CD4-positive, CD25-positive, alpha-beta regulatory T cell (primary cell): ENCODE measurements around the gene ZCCHC4. TPM values are rescaled to one million over a fixed set of nuclear protein-coding genes. Genes with fewer than 3 reads are reported as not detected.

Experiments
- ATAC-seq, 2 donors: fragments of 150-1000 bp; cut with Tn5 transposase; one replicate each; pipeline ENCODE4 v1.10.0; 2021; ENCODE audit warnings: low read depth in 2 of 2, moderate number of reproducible peaks in 2 of 2, moderate library complexity in 1 of 2
- DNase-seq, 3 donors: peaks; one replicate each; pipeline versions ENCODE4 v3.0.0 to v3.0.0-alpha.2; 2012 to 2022; ENCODE audit warnings: mixed read lengths in 1 of 3
- H3K27ac ChIP-seq: one replicate; pipeline ENCODE4 v1.7.0; 2013; ENCODE audit warnings: mild to moderate bottlenecking, low read length; ENCODE audit not compliant: insufficient read depth, poor library complexity, severe bottlenecking
- H3K27me3 ChIP-seq: one replicate; pipeline ENCODE4 v1.7.0; 2013; ENCODE audit warnings: low read length; ENCODE audit not compliant: control insufficient read depth, insufficient read depth
- H3K36me3 ChIP-seq: one replicate; pipeline ENCODE4 v1.7.0; 2013; ENCODE audit warnings: mild to moderate bottlenecking, low read length, moderate library complexity; ENCODE audit not compliant: control insufficient read depth, insufficient read depth
- H3K4me1 ChIP-seq: 2 replicates; pipeline ENCODE4 v1.7.0; 2013; ENCODE audit warnings: mild to moderate bottlenecking, low read length; ENCODE audit not compliant: insufficient read depth, control insufficient read depth, poor library complexity, severe bottlenecking
- H3K4me3 ChIP-seq: one replicate; pipeline ENCODE4 v1.7.0; 2013; ENCODE audit warnings: low read depth, mild to moderate bottlenecking, low read length, moderate library complexity
- H3K9me3 ChIP-seq, 2 experiments: 1 replicate in 1 of 2; 2 replicates in 1 of 2; pipeline ENCODE4 v1.7.0; 2013; ENCODE audit warnings: low read length in 2 of 2, mild to moderate bottlenecking in 1 of 2, moderate library complexity in 1 of 2; ENCODE audit not compliant: control insufficient read depth in 2 of 2
- H3K27ac Mint-ChIP-seq, 3 donors: one replicate each; pipeline ENCODE4 v1.8.0; 2020 to 2022; ENCODE audit warnings: mild to moderate bottlenecking in 3 of 3, mixed read lengths in 3 of 3, moderate library complexity in 2 of 3
- H3K27me3 Mint-ChIP-seq: one replicate; pipeline ENCODE4 v1.8.0; 2022; ENCODE audit warnings: mild to moderate bottlenecking, mixed read lengths
- H3K36me3 Mint-ChIP-seq: one replicate; pipeline ENCODE4 v1.8.0; 2020; ENCODE audit warnings: mixed read lengths
- H3K4me1 Mint-ChIP-seq, 4 donors: one replicate each; pipeline ENCODE4 v1.8.0; 2020 to 2022; ENCODE audit warnings: mixed read lengths in 4 of 4, mild to moderate bottlenecking in 1 of 4
- H3K4me3 Mint-ChIP-seq, 4 donors: one replicate each; pipeline ENCODE4 v1.8.0; 2020 to 2022; ENCODE audit warnings: mild to moderate bottlenecking in 4 of 4, mixed read lengths in 4 of 4, moderate library complexity in 3 of 4
- H3K9me3 Mint-ChIP-seq, 7 donors: one replicate each; pipeline ENCODE4 v1.8.0; 2020 to 2022; ENCODE audit warnings: mixed read lengths in 7 of 7, mild to moderate bottlenecking in 3 of 7, moderate library complexity in 2 of 7
- polyA plus RNA-seq, 4 donors: library from polyadenylated mRNA; unstranded; fragments of 300-500 nt; fragmentation: Illumina TruSeq; gene quantifications; one replicate each; pipeline ENCODE4 v1.2.3, GENCODE V29; 2021
- total RNA-seq: library from RNA; stranded (reverse); gene quantifications from one replicate; pipeline ENCODE4 v1.2.3, GENCODE V29; 2022

ZCCHC4 gene
- total and polyA plus RNA-seq, 5 donors from 2014 or later = 9.5 to 16.5 (median 11.4) TPM

DNA sequence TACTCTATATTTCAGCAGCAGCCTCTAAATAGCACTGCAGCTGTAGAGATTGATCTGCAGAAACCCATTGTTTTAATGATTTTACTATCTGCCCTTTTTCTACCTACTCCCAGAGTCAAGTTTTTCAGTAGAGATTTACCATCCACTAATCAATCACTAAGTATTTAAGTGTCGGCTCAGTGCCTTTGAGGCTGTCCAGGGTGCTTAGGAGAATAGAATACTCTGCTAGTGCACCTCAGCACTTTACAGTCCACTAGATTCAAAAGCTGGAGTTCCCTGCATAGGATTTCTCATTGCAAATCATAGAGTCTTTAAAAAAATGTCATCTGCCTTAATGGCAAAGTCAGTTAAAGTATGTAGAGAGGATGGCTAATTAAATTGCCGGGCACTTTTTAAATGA is 34.9 kb downstream of the ZCCHC4 start:
- Mint-ChIP-seq H3K27ac (no peak overlapping the region), H3K27me3 (no peaks in the 10 kb centered on the region), H3K36me3 (peaks cover 25% of the 10 kb centered on the region), H3K4me1 (peaks cover 0 to 6% (median 1%) of the 10 kb centered on the region in 4 donors), H3K4me3 (no peak overlapping the region), H3K9me3 (no peaks in the 10 kb centered on the region)
- Histone ChIP-seq H3K4me3 (no peak overlapping the region), H3K27ac (no peak overlapping the region), H3K9me3 (no peaks in the 10 kb centered on the region), H3K4me1 (no peaks in the 10 kb centered on the region), H3K36me3 (peaks cover 10% of the 10 kb centered on the region), H3K27me3 (no peaks in the 10 kb centered on the region)
- ATAC-seq = no peak
- DNase-seq = no peak

DNA sequence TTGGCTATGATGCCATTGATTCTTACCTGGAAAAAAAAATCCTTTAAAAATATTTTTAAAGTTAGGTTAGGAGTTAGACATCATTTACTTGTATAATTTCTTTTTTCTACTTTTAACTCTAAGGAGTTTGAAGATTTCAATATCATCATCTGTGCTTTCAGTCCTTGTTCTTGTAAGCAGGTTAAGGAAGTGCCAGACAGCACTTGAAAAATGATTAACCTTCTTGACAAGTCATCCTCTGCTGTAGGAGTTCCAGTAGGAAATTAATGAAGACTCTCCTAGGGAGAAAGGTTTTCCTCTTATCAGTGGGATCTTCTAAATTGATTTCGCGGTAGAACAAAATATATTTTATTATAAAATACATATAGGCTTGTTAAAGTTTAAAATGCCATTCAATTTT is 35.4 kb downstream of the ZCCHC4 start:
- H3K9me3 Mint-ChIP-seq = no peaks in the 10 kb centered on the region
- H3K36me3 Mint-ChIP-seq = peaks cover 26% of the 10 kb centered on the region
- H3K4me1 Mint-ChIP-seq = peaks cover 0 to 6% (median 1%) of the 10 kb centered on the region in 4 donors
- H3K4me3 Mint-ChIP-seq = no peak overlapping the region
- Histone ChIP-seq H3K4me1 (no peaks in the 10 kb centered on the region), H3K27ac (no peak overlapping the region), H3K27me3 (no peaks in the 10 kb centered on the region), H3K9me3 (no peaks in the 10 kb centered on the region), H3K36me3 (peaks cover 10% of the 10 kb centered on the region), H3K4me3 (no peak overlapping the region)
- DNase-seq (no peak), ATAC-seq (no peak)
- H3K27me3 Mint-ChIP-seq = no peaks in the 10 kb centered on the region
- H3K27ac Mint-ChIP-seq = no peak overlapping the region

DNA sequence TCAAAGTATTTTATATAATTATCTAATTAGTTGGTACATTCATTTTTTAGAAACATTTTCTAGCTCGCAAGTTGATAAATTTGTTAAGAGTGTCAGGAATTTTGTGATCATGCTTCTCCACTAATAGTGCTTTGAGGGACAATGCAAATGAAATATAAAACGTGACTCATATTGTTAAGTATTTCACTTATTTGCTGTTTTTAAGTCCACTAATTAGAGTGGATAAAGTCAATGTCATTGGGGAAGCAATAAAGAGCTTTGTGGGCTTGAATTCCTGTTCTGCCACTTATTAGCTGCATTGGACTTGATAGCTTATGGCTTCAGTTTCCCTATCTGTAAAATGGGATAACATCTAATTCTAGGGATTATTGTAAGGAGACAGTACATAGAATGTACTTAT is 38.0 kb downstream of the ZCCHC4 start:
- Mint-ChIP-seq H3K4me3 (no peak overlapping the region), H3K36me3 (peaks cover 24% of the 10 kb centered on the region), H3K27ac (no peak overlapping the region), H3K27me3 (no peaks in the 10 kb centered on the region), H3K9me3 (no peaks in the 10 kb centered on the region), H3K4me1 (peaks cover 0 to 6% (median 1%) of the 10 kb centered on the region in 4 donors)
- H3K4me1 ChIP-seq = no peaks in the 10 kb centered on the region
- ATAC-seq = no peak
- no peaks in the 10 kb centered on the region for H3K27me3 ChIP-seq
- no peak for DNase-seq
- H3K9me3 ChIP-seq = no peaks in the 10 kb centered on the region
- peaks cover 5% of the 10 kb centered on the region for H3K36me3 ChIP-seq
- no peak overlapping the region for H3K4me3 ChIP-seq
- H3K27ac ChIP-seq = no peak overlapping the region

DNA sequence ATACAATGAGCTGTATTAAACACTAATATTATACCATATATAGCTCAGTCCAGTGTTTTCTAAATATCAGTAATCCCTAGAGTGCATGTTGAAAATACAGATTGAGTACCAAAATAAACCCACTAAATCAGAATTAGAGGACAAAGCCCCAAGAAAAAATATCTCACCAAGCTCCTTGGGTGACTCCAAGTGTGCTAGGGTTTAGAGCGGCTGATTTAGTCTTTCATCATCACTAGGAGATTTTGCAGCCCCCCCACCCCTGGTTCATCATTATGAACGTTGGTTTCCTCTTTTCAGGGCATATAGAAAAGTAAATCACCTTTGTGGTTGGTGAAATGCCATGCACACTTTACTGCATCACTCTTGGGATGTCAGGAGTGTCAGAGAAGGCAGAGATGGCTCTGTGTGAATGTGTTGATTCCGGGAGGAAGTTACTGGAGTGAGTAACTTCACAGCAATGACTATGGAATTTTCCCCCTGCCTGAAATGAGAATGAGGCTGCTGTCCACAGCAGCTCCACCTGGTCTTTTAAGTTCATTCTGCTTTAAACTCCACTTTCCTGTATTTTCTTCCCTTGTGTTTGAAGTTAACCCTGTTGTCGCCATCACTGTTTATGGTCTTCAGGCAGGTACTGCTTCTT is 39.3 kb downstream of the ZCCHC4 start:
- H3K27me3 Mint-ChIP-seq = no peaks in the 10 kb centered on the region
- H3K4me3 Mint-ChIP-seq = no peak overlapping the region
- no peaks in the 10 kb centered on the region for H3K27me3 ChIP-seq
- H3K36me3 ChIP-seq = peaks cover 5% of the 10 kb centered on the region
- H3K36me3 Mint-ChIP-seq = peaks cover 19% of the 10 kb centered on the region
- H3K4me1 ChIP-seq = no peaks in the 10 kb centered on the region
- no peak overlapping the region for H3K27ac ChIP-seq
- no peaks in the 10 kb centered on the region for H3K9me3 ChIP-seq
- H3K4me1 Mint-ChIP-seq = peaks cover 0 to 6% (median 0%) of the 10 kb centered on the region in 4 donors
- no peak overlapping the region for H3K27ac Mint-ChIP-seq
- DNase-seq (no peak), ATAC-seq (no peak)
- no peaks in the 10 kb centered on the region for H3K9me3 Mint-ChIP-seq
- H3K4me3 ChIP-seq = no peak overlapping the region

DNA sequence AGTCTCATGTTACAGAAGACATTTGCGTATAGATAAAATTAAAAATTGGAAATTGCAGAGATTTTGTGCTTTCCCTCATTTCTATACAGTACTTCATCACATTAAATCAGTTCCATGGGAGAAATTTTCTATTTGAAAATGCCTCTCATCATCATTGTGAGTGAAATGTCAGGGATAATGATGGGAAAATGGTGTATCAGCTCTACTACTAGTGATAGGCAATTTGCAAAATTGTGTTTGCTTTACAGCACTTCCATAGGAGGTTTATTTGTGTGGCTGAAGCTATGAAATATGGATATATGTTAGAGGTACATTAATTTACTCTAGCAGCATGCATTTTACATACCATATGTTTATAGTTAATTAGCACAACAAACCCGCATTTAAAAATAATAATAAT is 43.5 kb downstream of the ZCCHC4 start:
- Mint-ChIP-seq H3K4me3 (no peak overlapping the region), H3K27ac (no peak overlapping the region), H3K27me3 (no peaks in the 10 kb centered on the region), H3K36me3 (peaks cover 33% of the 10 kb centered on the region), H3K4me1 (no peaks in the 10 kb centered on the region), H3K9me3 (no peaks in the 10 kb centered on the region)
- no peak for ATAC-seq
- Histone ChIP-seq H3K4me3 (no peak overlapping the region), H3K9me3 (no peaks in the 10 kb centered on the region), H3K4me1 (no peaks in the 10 kb centered on the region), H3K27ac (no peak overlapping the region), H3K27me3 (no peaks in the 10 kb centered on the region), H3K36me3 (peaks cover 9% of the 10 kb centered on the region)
- DNase-seq = no peak

DNA sequence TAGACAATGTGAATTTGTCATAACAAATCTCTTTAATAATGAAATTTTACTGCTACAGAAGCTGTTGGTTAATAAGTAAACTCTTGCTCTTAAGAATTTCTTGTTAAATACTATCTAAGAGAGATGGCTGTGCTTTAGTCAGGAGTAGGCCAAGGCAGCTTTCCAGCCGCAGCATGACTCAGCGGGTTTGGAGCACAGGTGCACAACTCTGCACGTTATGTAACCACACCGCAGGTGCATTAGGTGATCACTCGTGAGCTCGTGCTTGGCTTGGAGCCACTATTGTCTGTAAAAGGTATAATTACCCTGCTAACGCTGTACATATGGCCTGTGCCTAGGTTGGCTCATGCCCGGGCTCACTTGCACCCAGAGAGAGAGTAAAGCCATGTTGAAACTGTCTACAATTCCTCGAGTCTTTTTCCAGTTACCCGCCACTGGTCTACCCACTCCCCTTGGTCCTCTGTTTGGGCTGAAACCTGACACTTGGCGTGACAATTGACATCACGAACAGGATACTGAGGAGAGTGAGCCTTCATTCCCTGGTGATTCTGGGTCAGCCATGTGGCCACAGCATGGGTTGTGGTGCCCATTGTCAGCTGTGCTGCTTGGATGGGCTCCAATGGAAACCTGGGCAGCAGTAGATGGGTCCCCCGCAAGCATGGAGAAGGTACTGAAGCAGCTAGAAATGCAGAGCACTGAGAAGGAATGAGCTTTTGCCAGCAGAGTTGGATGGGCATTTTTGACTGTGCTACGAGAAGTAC is 46.1 kb downstream of the ZCCHC4 start:
- Mint-ChIP-seq H3K9me3 (no peaks in the 10 kb centered on the region), H3K27ac (peak overlapping the region in 1 of 3 donors; percentile 32), H3K27me3 (no peaks in the 10 kb centered on the region), H3K4me3 (no peak overlapping the region), H3K36me3 (peaks cover 17% of the 10 kb centered on the region), H3K4me1 (no peaks in the 10 kb centered on the region)
- DNase-seq (no peak), ATAC-seq (no peak)
- no peaks in the 10 kb centered on the region for H3K4me1 ChIP-seq
- H3K27me3 ChIP-seq = no peaks in the 10 kb centered on the region
- no peak overlapping the region for H3K27ac ChIP-seq
- no peak overlapping the region for H3K4me3 ChIP-seq
- no peaks in the 10 kb centered on the region for H3K9me3 ChIP-seq
- peaks cover 5% of the 10 kb centered on the region for H3K36me3 ChIP-seq

DNA sequence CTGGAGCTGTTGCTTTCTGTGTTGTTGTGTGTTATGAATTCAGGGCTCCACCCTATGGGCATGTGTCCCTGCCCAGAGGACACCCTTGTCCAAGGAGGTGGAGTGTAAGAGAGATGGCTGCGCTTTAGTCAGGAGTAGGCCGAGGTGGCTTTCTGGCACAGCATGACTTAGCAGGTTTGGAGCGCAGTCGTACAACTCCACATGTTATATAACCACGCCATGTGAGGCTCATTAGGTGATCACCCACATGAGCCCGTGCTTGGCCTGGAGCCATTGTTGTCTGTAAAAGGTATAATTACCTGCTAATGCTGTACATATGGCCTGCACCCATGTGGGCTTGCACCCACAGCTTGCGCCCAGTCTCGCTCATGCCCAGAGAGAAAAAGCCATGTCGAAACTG is 48.7 kb downstream of the ZCCHC4 start:
- DNase-seq (no peak), ATAC-seq (no peak)
- Mint-ChIP-seq H3K4me1 (peaks cover 0 to 4% (median 0%) of the 10 kb centered on the region in 4 donors), H3K27me3 (no peaks in the 10 kb centered on the region), H3K27ac (no peak overlapping the region), H3K4me3 (no peak overlapping the region), H3K36me3 (peaks cover 17% of the 10 kb centered on the region), H3K9me3 (no peaks in the 10 kb centered on the region)
- H3K9me3 ChIP-seq = no peaks in the 10 kb centered on the region
- no peak overlapping the region for H3K4me3 ChIP-seq
- no peaks in the 10 kb centered on the region for H3K4me1 ChIP-seq
- no peak overlapping the region for H3K27ac ChIP-seq
- peaks cover 9% of the 10 kb centered on the region for H3K36me3 ChIP-seq
- H3K27me3 ChIP-seq = no peaks in the 10 kb centered on the region
